ENCODE results near the gene AKT2. TPM values are rescaled to one million over a fixed set of nuclear protein-coding genes. Genes with fewer than 3 reads are reported as not detected.

AKT2 gene
- total and polyA plus RNA-seq, 7 donors = 28.0 to 107 (median 74.4) TPM

GRCh38 chr19:40198272-40198990 is 86.7 kb downstream of the AKT2 start:
- intact Hi-C loops (cut with DNase I) = no loop called here

GRCh38 chr19:40193587-40193849 is 91.6 kb downstream of the AKT2 start:
- H3K9me3 ChIP-seq = no peaks in the 10 kb centered on the region
- H3K27me3 ChIP-seq = no peaks in the 10 kb centered on the region
- H3K4me1 ChIP-seq = peaks cover 0 to 31% (median 21%) of the 10 kb centered on the region in 4 donors
- H3K27ac ChIP-seq = no peak overlapping the region
- DNase-seq = no peak
- intact Hi-C loops (cut with DNase I) = loop anchor here (5.0 kb wide), 1 partner anchor 89 kb away; no protein-coding TSS in a partner anchor
- H3K4me3 ChIP-seq = no peak overlapping the region
- 91% methylated on average over 3 of the region's 3 CpGs for whole genome bisulfite sequencing, 2 donors
- TF ChIP-seq POLR2AphosphoS5 (IDR thresholded peaks at IDR 0.05) (no peak), EP300 (IDR thresholded peaks at IDR 0.05) (no peak), POLR2A (IDR thresholded peaks at IDR 0.05) (no peak), CTCF (IDR thresholded peaks at IDR 0.05) (no peak)
- peaks cover 0 to 3% (median 0%) of the 10 kb centered on the region in 4 donors for H3K36me3 ChIP-seq

More at GRCh38 chr19:40198272-40198990, 86.7 kb downstream of the AKT2 start:
- Histone ChIP-seq H3K27me3 (no peaks in the 10 kb centered on the region), H3K4me1 (peaks cover 0 to 10% (median 1%) of the 10 kb centered on the region in 4 donors), H3K36me3 (peaks cover 0 to 41% (median 10%) of the 10 kb centered on the region in 4 donors), H3K27ac (no peak overlapping the region), H3K9me3 (no peaks in the 10 kb centered on the region), H3K4me3 (no peak overlapping the region)
- 96 to 97% methylated on average over 29 of the region's 29 CpGs for WGBS, 2 donors
- no peak for TF ChIP-seq CTCF (IDR thresholded peaks at IDR 0.05)
- no peak for TF ChIP-seq POLR2A (IDR thresholded peaks at IDR 0.05)
- TF ChIP-seq POLR2AphosphoS5 (IDR thresholded peaks at IDR 0.05) = no peak
- TF ChIP-seq EP300 (IDR thresholded peaks at IDR 0.05) = no peak
- DNase-seq = no peak

GRCh38 chr19:40192758-40193586 is 92.2 kb downstream of the AKT2 start:
- H3K27me3 ChIP-seq = no peaks in the 10 kb centered on the region
- H3K9me3 ChIP-seq = no peaks in the 10 kb centered on the region
- peaks cover 0 to 31% (median 21%) of the 10 kb centered on the region in 4 donors for H3K4me1 ChIP-seq
- no peak for DNase-seq
- no peak overlapping the region for H3K27ac ChIP-seq
- peak overlapping the region in 2 of 4 donors; percentile 92 to 98 for H3K4me3 ChIP-seq
- whole genome bisulfite sequencing, 2 donors = 89 to 92% methylated on average over 5 of the region's 5 CpGs
- intact Hi-C loops (cut with DNase I) = loop anchor here (5.0 kb wide), 1 partner anchor 89 kb away; no protein-coding TSS in a partner anchor
- TF ChIP-seq EP300 (IDR thresholded peaks at IDR 0.05) = no peak
- TF ChIP-seq POLR2AphosphoS5 (IDR thresholded peaks at IDR 0.05) = no peak
- TF ChIP-seq POLR2A (IDR thresholded peaks at IDR 0.05) = no peak
- no peak for TF ChIP-seq CTCF (IDR thresholded peaks at IDR 0.05)
- no peaks in the 10 kb centered on the region for H3K36me3 ChIP-seq

GRCh38 chr19:40191836-40192646 is 93.1 kb downstream of the AKT2 start:
- DNase-seq = peak; percentile 70
- Histone ChIP-seq H3K4me1 (peaks cover 0 to 31% (median 21%) of the 10 kb centered on the region in 4 donors), H3K36me3 (no peaks in the 10 kb centered on the region), H3K27ac (peak overlapping the region; percentile 97 to 100 (median 99)), H3K27me3 (no peaks in the 10 kb centered on the region), H3K4me3 (peak overlapping the region; percentile 81 to 99 (median 95)), H3K9me3 (no peaks in the 10 kb centered on the region)
- peak in 1 of 4 donors; percentile 20 for TF ChIP-seq POLR2AphosphoS5 (IDR thresholded peaks at IDR 0.05)
- no peak for TF ChIP-seq POLR2A (IDR thresholded peaks at IDR 0.05)
- 18 to 21% methylated on average over 62 of the region's 62 CpGs for WGBS, 2 donors
- intact Hi-C loops (cut with DNase I) = loop anchor here (5.0 kb wide), 1 partner anchor 90 kb away; no protein-coding TSS in a partner anchor
